H1 (cell line): ENCODE data around the gene PGRMC1. TPM values are rescaled to one million over a fixed set of nuclear protein-coding genes. Genes with fewer than 3 reads are reported as not detected.

ENCODE experiments used
- CTCF ChIA-PET: fragments of 300-600 bp; sonication (Branson Sonifier 250); formaldehyde crosslinking; loops from one replicate; lab custom pipeline; 2021; ENCODE audit not compliant: partially characterized antibody; lab: Charles Lee
- POLR2A ChIA-PET: fragments of 300-600 bp; sonication (Branson Sonifier 250); formaldehyde crosslinking; loops from one replicate; lab custom pipeline; 2021; ENCODE audit warnings: inconsistent platforms; ENCODE audit not compliant: partially characterized antibody; lab: Charles Lee
- DNase-seq, 2 experiments: peaks; one replicate each; pipeline versions ENCODE4 v3.0.0 to v3.0.0-alpha.2; 2010 to 2022; ENCODE audit warnings: low spot score in 2 of 2, low read depth in 1 of 2, mixed read lengths in 1 of 2
- FAIRE-seq: peaks from 2 replicates; lab custom pipeline; 2011; peaks lifted over from hg19 to GRCh38; lab: Jason Lieb, UNC
- H2AFZ ChIP-seq: 2 replicates; pipeline ENCODE4 v1.8.1; 2012; ENCODE audit warnings: low read length, inconsistent platforms
- H2AK5ac ChIP-seq: 2 replicates; pipeline ENCODE4 v1.6.1; 2013; ENCODE audit warnings: low read depth, low read length
- H2BK120ac ChIP-seq: replicated peaks from 2 replicates; pipeline ENCODE3; 2013; ENCODE audit warnings: low read depth, low read length, inconsistent platforms
- H2BK12ac ChIP-seq: 2 replicates; pipeline ENCODE4 v1.6.1; 2013; ENCODE audit warnings: low read depth, low read length
- H2BK15ac ChIP-seq: 2 replicates; pipeline ENCODE4 v1.6.1; 2013; ENCODE audit warnings: low read length
- H2BK20ac ChIP-seq: 2 replicates; pipeline ENCODE4 v1.6.1; 2013; ENCODE audit warnings: low read length
- H2BK5ac ChIP-seq: 2 replicates; pipeline ENCODE4 v1.6.1; 2013; ENCODE audit warnings: low read depth, low read length
- H3K14ac ChIP-seq: 2 replicates; pipeline ENCODE4 v1.6.1; 2013; ENCODE audit warnings: inconsistent platforms; ENCODE audit not compliant: insufficient read length
- H3K18ac ChIP-seq: 2 replicates; pipeline ENCODE4 v1.6.1; 2013; ENCODE audit warnings: low read length; ENCODE audit errors: extremely low read depth
- H3K23ac ChIP-seq: 2 replicates; pipeline ENCODE4 v1.6.1; 2013; ENCODE audit warnings: inconsistent platforms; ENCODE audit not compliant: insufficient read length
- H3K23me2 ChIP-seq: 2 replicates; pipeline ENCODE4 v1.6.1; 2013; ENCODE audit warnings: low read depth, low read length
- H3K27ac ChIP-seq: 2 replicates; pipeline ENCODE4 v1.6.1; 2011; ENCODE audit warnings: low read depth, low read length, inconsistent platforms
- H3K27me3 ChIP-seq, 4 experiments: replicated peaks in 1 of 4; 1 replicate in 1 of 4; 2 replicates in 3 of 4; pipeline versions ENCODE4 v1.6.1 to v1.8.1; 2011 to 2013; ENCODE audit warnings: low read length in 3 of 4, mild to moderate bottlenecking in 3 of 4, inconsistent platforms in 2 of 4, mixed read lengths in 2 of 4, moderate library complexity in 1 of 4; ENCODE audit not compliant: control insufficient read depth in 3 of 4, insufficient read depth in 3 of 4; ENCODE audit errors: extremely low read depth in 1 of 4
- H3K36me3 ChIP-seq, 4 experiments: 2 replicates each; pipeline versions ENCODE4 v1.6.1 to v1.8.1; 2011 to 2013; ENCODE audit warnings: mild to moderate bottlenecking in 4 of 4, low read length in 3 of 4, moderate library complexity in 2 of 4, control low read depth in 1 of 4, inconsistent platforms in 1 of 4; ENCODE audit not compliant: insufficient read depth in 4 of 4, control insufficient read depth in 2 of 4
- H3K4ac ChIP-seq: replicated peaks from 2 replicates; pipeline ENCODE3; 2013; ENCODE audit warnings: low read length, low read depth, mixed read lengths, inconsistent platforms; ENCODE audit not compliant: insufficient read length
- H3K4me1 ChIP-seq, 4 experiments: replicated peaks in 1 of 4; 1 replicate in 1 of 4; 2 replicates in 3 of 4; pipeline versions ENCODE4 v1.6.1 to v1.8.1; 2011 to 2013; ENCODE audit warnings: low read length in 3 of 4, inconsistent platforms in 2 of 4, mixed read lengths in 1 of 4; ENCODE audit not compliant: insufficient read depth in 4 of 4, control insufficient read depth in 3 of 4
- H3K4me2 ChIP-seq, 2 experiments: 2 replicates each; pipeline versions ENCODE4 v1.6.1 to v1.8.1; 2011 to 2013; ENCODE audit warnings: low read depth in 2 of 2, low read length in 2 of 2, control low read depth in 1 of 2, inconsistent platforms in 1 of 2, mild to moderate bottlenecking in 1 of 2; ENCODE audit not compliant: insufficient read depth in 1 of 2
- H3K4me3 ChIP-seq, 4 experiments: fragments of 200-600, 300-600 bp in 1 of 4; sonication (generic), shearing (Covaris generic), sonication (Bioruptor Twin) in 1 of 4; 2 replicates each; pipeline versions ENCODE4 v1.5.1 to v1.8.1; 2011 to 2016; ENCODE audit warnings: low read length in 4 of 4, low read depth in 3 of 4, control low read depth in 2 of 4, inconsistent platforms in 2 of 4, mild to moderate bottlenecking in 2 of 4, mixed read lengths in 1 of 4, moderate library complexity in 1 of 4; ENCODE audit not compliant: insufficient read depth in 2 of 4; ENCODE audit errors: extremely low read depth in 1 of 4
- H3K56ac ChIP-seq: replicated peaks from 2 replicates; pipeline ENCODE3; 2013; ENCODE audit warnings: low read depth, mild to moderate bottlenecking, mixed read lengths, low read length, inconsistent platforms; ENCODE audit not compliant: insufficient read length
- H3K79me1 ChIP-seq: 2 replicates; pipeline ENCODE4 v1.6.1; 2013; ENCODE audit warnings: low read depth, low read length, control low read depth
- H3K79me2 ChIP-seq, 2 experiments: 2 replicates each; pipeline versions ENCODE4 v1.6.1 to v1.8.1; 2012 to 2013; ENCODE audit warnings: low read length in 2 of 2, mild to moderate bottlenecking in 2 of 2, inconsistent platforms in 1 of 2; ENCODE audit not compliant: insufficient read depth in 2 of 2, control insufficient read depth in 1 of 2
- H3K9ac ChIP-seq, 4 experiments: replicated peaks in 1 of 4; 1 replicate in 1 of 4; 2 replicates in 3 of 4; pipeline versions ENCODE4 v1.6.1 to v1.8.1; 2011 to 2013; ENCODE audit warnings: low read depth in 3 of 4, low read length in 3 of 4, control low read depth in 2 of 4, mild to moderate bottlenecking in 2 of 4, moderate library complexity in 2 of 4, inconsistent platforms in 1 of 4; ENCODE audit errors: extremely low read depth in 1 of 4
- H3K9me3 ChIP-seq, 2 experiments: 2 replicates each; pipeline versions ENCODE4 v1.6.1 to v1.8.1; 2012 to 2013; ENCODE audit warnings: mild to moderate bottlenecking in 2 of 2, moderate library complexity in 2 of 2, control low read depth in 1 of 2, inconsistent platforms in 1 of 2, low read depth in 1 of 2, low read length in 1 of 2, mixed read lengths in 1 of 2; ENCODE audit not compliant: insufficient read depth in 2 of 2
- H4K20me1 ChIP-seq, 2 experiments: replicated peaks in 1 of 2; 2 replicates each; pipeline versions ENCODE3 to v1.8.1; 2011 to 2013; ENCODE audit warnings: inconsistent platforms in 2 of 2, low read length in 2 of 2, mild to moderate bottlenecking in 1 of 2; ENCODE audit not compliant: insufficient read depth in 2 of 2, control insufficient read depth in 1 of 2
- H4K5ac ChIP-seq: 2 replicates; pipeline ENCODE4 v1.6.1; 2013; ENCODE audit warnings: low read length, low read depth, mixed read lengths, inconsistent platforms; ENCODE audit not compliant: insufficient read length
- H4K8ac ChIP-seq: 2 replicates; pipeline ENCODE4 v1.8.0; 2013; ENCODE audit warnings: mild to moderate bottlenecking, moderate library complexity, low read length, inconsistent platforms; ENCODE audit not compliant: insufficient read depth; ENCODE audit errors: extremely low read depth
- H4K91ac ChIP-seq: replicated peaks from 2 replicates; pipeline ENCODE3; 2013; ENCODE audit warnings: low read length, mixed read lengths, inconsistent platforms; ENCODE audit not compliant: insufficient read length
- EZH2 ChIP-seq: fragments of 200-600 bp; sonication (generic); IDR thresholded peaks from 2 replicates; pipeline ENCODE4 v1.7.1; 2012; ENCODE audit warnings: low read depth, mild to moderate bottlenecking, moderate library complexity, low read length, inconsistent platforms; ENCODE audit not compliant: severe bottlenecking
- POLR2A ChIP-seq, 2 experiments: IDR thresholded peaks; 1 replicate in 1 of 2; 2 replicates in 1 of 2; pipeline ENCODE4 v1.6.1; 2011; ENCODE audit warnings: low read depth in 2 of 2, low read length in 2 of 2, mild to moderate bottlenecking in 2 of 2; ENCODE audit errors: control extremely low read depth in 1 of 2
- SIRT6 ChIP-seq: IDR thresholded peaks from one replicate; pipeline ENCODE4 v1.7.1; 2012; ENCODE audit warnings: low read length, inconsistent platforms
- SRF ChIP-seq: IDR thresholded peaks from 2 replicates; pipeline ENCODE4 v1.6.1; 2011; ENCODE audit warnings: mild to moderate bottlenecking, low read depth, low read length, moderate library complexity
- SUZ12 ChIP-seq: fragments of 200-600 bp; sonication (generic); IDR thresholded peaks from 2 replicates; pipeline ENCODE4 v1.6.1; 2012; ENCODE audit warnings: mild to moderate bottlenecking, inconsistent platforms, low read length, moderate library complexity, mixed read lengths
- WGBS, 2 experiments: shearing (Covaris generic) in 1 of 2; methylation state at CpG; one replicate each; pipeline versions ENCODE4 v1.1.6 to v1.1.7; 2013 to 2015; ENCODE audit warnings: low lambda C conversion rate in 2 of 2, mixed read lengths in 2 of 2, inconsistent platforms in 1 of 2, low coverage in 1 of 2, missing lambda C conversion rate in 1 of 2; ENCODE audit not compliant: insufficient replicate concordance in 2 of 2, insufficient coverage in 1 of 2, insufficient read length in 1 of 2; ENCODE audit errors: extremely low coverage in 1 of 2, missing lambda C conversion rate in 1 of 2; 5-methylcytosine and 5-hydroxymethylcytosine counted together
- polyA plus RNA-seq, 7 experiments: library from polyadenylated mRNA; depleted of rRNA in 3 of 7; stranded (reverse) in 5 of 7; unstranded in 2 of 7; fragments of >200 nt in 5 of 7; fragments of 200-250 nt in 2 of 7; gene quantifications; 1 replicate in 5 of 7; 2 replicates in 1 of 7; 4 replicates in 1 of 7; pipeline versions ENCODE4 v1.2.1 to v1.2.3, GENCODE V29; 2011 to 2013; ENCODE audit warnings: missing spikeins in 2 of 7, mixed read lengths in 2 of 7
- total RNA-seq: library from RNA; stranded (reverse); fragmentation: NEBNext Ultra II Directional; extraction: Animal tissue kit (Norgen Biotek cat#: 25700); gene quantifications from 2 replicates; pipeline ENCODE4 v1.2.1, GENCODE V29; 2021

The PGRMC1 gene
- total and polyA plus RNA-seq, 2 of the 8 experiments (the other 6 are each of a cell fraction or from before 2014, with no cell fraction given), result 127 to 248 TPM

DNA sequence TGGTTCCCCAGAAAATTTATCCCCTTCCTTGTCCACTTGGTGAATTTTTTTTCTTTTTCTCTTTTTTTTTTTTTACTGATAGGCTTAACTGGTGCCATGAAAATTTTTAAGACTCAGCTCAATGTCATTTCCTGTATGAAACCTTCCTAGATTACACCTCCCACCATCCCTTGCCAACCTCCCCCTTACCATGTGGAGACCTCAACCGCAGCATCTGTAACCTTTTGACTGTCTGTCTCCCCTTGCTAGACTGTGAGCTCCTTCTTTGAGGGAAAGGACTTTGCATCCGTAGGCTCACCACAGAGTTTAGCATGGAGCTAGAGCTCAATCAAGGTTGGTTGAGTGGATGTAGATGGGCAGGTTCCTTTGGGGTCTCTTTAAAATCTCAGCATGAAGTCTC is 5.2 kb upstream of the PGRMC1 start:
- H3K18ac ChIP-seq, result no peak overlapping the region
- no peaks in the 10 kb centered on the region for H3K23me2 ChIP-seq
- no peak overlapping the region for H2BK20ac ChIP-seq
- no peak overlapping the region for H2AK5ac ChIP-seq
- WGBS, 2 experiments, result 85% methylated on average over 2 of the region's 2 CpGs; no CpG with 5 or more reads in 1 of the 2 experiments
- no peak overlapping the region for H2BK15ac ChIP-seq
- no peak overlapping the region for H3K23ac ChIP-seq
- no peaks in the 10 kb centered on the region for H3K79me1 ChIP-seq
- H4K8ac ChIP-seq, result no peak overlapping the region
- no peak overlapping the region for H2BK5ac ChIP-seq
- FAIRE-seq (no peak), DNase-seq (no peak)
- H3K79me2 ChIP-seq, result no peaks in the 10 kb centered on the region
- ChIA-PET POLR2A (no interaction called here), CTCF (interaction anchor here (2.1 kb wide), 1 partner anchor 112 kb away, joined by 6 read pairs; no protein-coding TSS in a partner anchor)
- no peaks in the 10 kb centered on the region for H3K36me3 ChIP-seq
- H4K91ac ChIP-seq, result no peak overlapping the region
- H3K56ac ChIP-seq, result no peak overlapping the region
- H3K14ac ChIP-seq, result no peak overlapping the region
- H3K27me3 ChIP-seq, result no peaks in the 10 kb centered on the region
- H4K20me1 ChIP-seq, result no peaks in the 10 kb centered on the region
- no peak overlapping the region for H2BK12ac ChIP-seq
- H2BK120ac ChIP-seq, result no peak overlapping the region
- no peaks in the 10 kb centered on the region for H3K9me3 ChIP-seq
- H4K5ac ChIP-seq, result no peak overlapping the region
- H3K4me3 ChIP-seq, result no peak overlapping the region
- H3K4ac ChIP-seq, result no peak overlapping the region
- peaks cover 0 to 8% (median 2%) of the 10 kb centered on the region in 4 experiments; a peak in 4 of 7 replicates for H3K4me1 ChIP-seq
- no peak overlapping the region for H2AFZ ChIP-seq
- no peak for TF ChIP-seq SUZ12
- no peak for TF ChIP-seq SIRT6
- TF ChIP-seq POLR2A (IDR thresholded peaks at IDR 0.05; ENCODE audit: control extremely low read depth in 1 of 2, low read depth in 2 of 2, low read length in 2 of 2), result no peak
- no peak for TF ChIP-seq SRF
- no peak for TF ChIP-seq EZH2
- H3K9ac ChIP-seq, result no peak overlapping the region
- H3K4me2 ChIP-seq, result no peak overlapping the region
- no peak overlapping the region for H3K27ac ChIP-seq
